D341Med (cell line): ENCODE results near the gene RRP1B.
"Not testable (repeated sequence)": the region's sequence is repeated elsewhere in the genome, so short reads cannot be mapped to it uniquely, and the experiment has no call there.

ENCODE experiments used
- DNase-seq: peaks from one replicate; pipeline ENCODE4 v3.0.0; 2012; ENCODE audit warnings: low spot score

RRP1B gene

DNA sequence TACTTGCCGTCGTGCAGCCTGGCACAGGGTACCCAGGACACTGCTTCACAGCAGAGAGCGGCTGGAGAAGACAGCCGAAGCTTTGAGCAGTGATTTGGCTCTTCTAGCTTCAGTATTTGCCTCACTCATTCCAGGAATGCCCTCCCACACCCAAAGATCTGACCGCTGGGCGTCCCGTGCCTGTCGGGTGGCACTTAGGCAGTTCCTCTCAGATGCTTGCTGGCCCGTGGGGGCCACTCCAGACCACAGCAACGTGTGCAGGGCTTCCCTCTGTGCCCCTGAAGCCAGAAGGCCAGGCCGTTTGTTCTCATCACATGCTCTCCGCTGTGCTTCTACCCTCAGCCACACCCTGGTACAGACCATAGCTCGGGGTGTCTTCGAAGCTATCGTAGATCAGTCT lies 17.0 kb downstream of the RRP1B start:
- no peak for DNase-seq

DNA sequence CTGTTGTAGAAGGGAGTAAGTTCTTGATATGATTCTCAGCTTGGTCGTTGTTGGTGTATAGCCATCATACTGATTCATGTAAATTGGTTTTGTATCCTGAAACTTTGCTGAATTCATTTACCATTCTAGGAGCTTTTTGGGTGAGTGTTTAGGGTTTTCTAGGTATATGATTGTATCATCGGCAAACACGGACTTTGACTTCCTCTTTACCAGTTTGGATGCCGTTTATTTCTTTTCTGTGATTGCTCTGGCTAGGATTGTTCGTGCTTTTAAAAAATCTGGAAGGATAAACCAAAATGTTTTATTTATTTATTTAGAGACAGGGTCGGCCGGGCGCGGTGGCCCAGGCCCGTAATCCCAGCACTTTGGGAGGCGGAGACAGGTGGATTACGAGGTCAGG lies 20.6 kb downstream of the RRP1B start:
- no peak for DNase-seq

DNA sequence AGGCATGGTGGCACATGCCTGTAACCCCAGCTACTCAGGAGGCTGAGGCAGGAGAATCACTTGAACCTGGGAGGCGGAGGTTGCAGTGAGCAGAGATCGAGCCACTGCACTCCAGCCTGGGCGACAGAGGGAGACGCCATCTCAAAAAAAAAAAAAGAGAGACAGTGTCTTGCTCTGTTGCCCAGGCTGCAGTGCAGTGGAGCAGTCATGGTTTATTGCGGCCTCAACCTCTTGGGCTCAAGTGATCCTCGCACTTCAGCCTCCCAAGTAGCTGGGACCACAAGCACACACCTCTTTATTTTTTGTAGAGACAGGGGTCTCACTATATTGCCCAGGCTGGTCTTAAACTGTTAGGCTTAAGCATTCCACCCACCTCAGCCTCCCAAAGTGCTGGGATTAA lies 21.1 kb downstream of the RRP1B start:
- not testable (repeated sequence) for DNase-seq

DNA sequence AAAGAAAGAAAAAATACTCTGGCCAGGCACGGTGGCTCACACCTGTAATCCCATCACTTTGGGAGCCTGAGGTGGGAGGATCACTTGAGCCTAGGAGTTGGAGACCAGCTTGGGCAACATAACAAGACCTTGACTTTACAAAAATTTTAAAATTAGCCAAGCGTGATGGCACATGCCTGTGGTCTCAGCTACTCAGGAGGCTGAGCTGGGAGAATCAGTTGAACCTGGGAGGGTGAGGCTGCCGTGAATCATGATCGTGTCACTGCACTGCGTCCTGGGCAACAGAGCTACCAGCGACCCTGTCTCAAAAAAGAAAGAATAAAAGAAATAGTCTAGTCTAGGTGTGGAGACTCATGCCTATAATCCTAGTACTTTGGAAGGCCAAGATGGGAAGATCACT lies 22.3 kb downstream of the RRP1B start:
- DNase-seq, result no peak

DNA sequence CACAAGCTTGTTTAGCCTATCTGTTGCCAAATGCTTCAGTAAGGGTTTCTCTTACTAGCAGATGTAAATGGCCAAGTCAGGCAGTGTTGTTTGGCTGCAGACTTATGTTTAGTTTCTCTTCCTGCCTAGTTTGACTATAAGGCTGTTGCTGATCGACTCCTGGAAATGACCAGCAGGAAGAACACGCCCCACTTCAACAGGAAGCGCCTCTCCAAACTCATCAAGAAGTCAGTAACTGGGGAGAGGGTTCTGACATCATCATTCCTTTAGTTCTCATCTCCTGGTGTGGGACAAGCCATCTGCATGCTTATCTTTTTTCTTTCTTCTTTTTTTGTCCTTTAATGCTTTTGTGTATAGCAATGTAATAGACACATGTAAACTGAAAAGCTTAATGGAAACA lies 25.1 kb downstream of the RRP1B start:
- DNase-seq, result no peak

DNA sequence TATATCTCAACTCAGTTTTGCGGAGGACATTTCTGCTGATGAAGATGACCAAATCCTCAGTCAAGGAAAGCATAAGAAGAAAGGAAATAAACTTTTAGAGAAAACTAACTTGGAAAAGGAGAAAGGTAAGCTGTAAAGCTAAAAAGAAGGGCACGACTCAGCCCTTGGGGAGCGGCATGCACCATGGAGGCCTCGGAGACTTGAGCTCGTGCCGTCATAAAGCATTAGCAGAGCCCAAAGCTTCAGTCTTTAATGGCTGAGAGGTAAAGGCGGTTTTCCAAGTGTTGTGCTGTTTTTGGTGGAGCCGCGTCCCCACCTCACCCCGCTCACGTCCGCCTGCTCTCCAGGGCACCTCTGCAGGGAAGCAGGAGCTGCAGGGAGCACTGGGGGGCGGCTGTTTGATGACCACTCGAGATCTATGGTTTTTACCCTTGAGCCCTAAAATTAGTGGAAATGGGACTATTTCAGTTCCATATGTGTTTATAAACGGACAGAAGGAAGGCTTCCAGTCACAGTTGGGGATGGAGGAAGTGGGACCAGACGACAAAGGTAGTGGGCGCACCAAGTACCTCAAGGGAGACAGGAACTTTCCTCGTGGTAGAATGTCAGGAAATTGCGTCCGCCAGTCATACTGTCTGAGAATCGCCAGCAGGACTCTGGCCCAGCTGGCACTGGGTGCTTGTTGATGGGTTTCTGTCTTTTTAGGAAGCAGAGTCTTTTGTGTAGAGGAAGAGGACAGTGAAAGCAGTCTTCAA lies 27.6 kb downstream of the RRP1B start:
- DNase-seq, result no peak

DNA sequence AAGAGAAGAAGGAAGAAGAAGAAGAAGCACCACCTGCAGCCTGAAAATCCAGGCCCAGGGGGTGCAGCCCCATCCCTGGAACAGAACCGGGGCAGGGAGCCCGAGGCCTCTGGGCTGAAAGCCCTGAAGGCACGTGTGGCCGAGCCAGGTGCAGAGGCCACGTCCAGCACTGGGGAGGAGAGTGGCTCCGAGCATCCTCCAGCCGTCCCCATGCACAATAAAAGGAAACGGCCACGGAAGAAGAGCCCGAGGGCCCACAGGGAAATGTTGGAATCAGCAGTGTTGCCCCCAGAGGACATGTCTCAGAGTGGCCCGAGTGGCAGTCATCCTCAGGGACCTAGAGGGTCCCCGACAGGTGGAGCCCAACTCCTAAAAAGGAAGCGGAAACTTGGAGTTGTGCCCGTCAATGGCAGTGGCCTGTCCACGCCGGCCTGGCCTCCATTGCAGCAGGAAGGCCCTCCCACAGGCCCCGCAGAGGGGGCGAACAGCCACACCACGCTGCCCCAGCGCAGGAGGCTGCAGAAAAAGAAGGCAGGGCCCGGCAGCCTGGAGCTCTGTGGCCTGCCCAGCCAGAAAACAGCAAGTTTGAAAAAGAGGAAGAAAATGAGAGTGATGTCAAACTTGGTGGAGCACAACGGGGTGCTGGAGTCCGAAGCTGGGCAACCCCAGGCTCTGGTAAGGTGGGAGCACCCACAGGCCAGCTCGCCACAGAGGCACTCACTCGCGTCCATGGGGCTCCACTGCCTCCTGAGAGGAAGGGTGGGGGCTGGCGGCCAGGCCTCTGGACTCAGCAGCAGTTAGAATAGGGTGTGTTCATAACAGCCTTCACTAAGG lies 28.4 kb downstream of the RRP1B start:
- DNase-seq, result no peak

DNA sequence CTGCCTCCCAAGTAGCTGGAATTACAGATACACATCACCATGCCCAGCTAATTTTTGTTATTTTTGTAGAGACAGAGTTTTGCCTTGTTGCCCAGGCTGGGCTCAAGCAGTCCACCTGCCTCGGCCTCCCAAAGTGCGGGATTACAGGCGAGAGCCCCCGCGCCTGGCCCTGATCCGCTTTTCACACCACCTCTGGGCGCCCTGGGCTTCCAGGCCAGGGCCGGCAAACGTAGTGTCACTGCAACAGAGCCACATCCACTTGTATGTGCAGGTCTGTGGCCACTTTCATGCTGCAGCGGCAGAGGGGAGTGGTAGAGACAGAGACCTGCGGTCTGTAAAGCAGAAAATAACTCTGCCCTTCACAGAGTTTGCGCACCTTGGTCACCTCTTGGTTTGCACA lies 29.5 kb downstream of the RRP1B start:
- DNase-seq, result no peak

DNA sequence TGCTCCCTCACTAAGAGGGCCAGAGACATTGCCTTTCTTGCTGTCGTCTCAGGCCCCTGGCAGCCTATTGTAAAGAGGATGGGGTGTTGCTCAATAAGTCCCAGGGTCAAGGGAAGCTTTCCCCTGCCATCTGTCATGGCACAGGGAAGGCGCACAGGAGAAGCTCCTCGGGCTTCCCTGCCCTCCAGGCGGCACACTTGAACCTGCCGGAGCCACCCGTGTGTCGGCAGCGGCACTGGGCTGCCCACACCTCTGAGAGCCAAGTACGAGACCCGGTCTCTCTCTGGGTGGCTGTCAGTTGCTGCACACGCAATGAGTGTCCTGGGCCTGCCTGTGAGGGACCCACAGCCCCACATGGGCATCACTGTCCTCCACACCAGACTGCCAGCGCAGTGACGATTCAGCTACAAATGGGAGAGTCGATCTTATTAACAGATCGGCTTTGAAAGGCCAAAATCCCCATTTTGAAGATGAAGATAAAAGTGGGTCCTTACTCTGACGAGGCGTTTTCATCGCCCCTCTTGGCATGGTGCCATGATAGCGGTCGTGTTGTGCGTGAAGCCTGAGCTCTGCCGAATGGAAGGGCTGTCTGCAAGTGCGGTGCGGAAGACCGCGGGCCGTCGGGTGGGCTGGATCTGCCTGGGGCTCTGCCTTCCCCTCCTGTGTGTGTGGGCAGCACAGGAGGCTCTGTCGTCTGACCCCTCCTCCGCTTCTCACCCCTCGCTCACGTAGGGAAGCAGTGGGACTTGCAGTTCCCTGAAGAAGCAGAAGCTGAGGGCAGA lies 30.4 kb downstream of the RRP1B start:
- no peak for DNase-seq

DNA sequence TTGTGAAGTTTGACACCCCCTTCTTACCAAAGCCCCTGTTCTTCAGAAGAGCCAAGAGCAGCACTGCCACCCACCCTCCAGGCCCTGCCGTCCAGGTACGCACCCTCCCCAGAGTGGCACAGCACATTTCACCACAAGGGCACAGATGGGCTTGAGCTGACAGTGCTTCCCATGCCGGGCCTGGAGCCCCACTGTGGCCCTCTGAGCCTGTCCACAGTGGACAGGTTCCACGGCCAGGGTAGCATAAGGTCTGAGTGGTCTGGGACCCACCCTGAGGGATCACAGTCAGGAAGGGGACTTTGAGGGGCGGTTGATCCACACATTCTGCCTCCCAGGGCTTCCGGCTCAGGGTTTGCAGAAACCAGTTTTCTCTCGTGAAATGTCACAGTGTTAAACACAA lies 31.0 kb downstream of the RRP1B start:
- no peak for DNase-seq

DNA sequence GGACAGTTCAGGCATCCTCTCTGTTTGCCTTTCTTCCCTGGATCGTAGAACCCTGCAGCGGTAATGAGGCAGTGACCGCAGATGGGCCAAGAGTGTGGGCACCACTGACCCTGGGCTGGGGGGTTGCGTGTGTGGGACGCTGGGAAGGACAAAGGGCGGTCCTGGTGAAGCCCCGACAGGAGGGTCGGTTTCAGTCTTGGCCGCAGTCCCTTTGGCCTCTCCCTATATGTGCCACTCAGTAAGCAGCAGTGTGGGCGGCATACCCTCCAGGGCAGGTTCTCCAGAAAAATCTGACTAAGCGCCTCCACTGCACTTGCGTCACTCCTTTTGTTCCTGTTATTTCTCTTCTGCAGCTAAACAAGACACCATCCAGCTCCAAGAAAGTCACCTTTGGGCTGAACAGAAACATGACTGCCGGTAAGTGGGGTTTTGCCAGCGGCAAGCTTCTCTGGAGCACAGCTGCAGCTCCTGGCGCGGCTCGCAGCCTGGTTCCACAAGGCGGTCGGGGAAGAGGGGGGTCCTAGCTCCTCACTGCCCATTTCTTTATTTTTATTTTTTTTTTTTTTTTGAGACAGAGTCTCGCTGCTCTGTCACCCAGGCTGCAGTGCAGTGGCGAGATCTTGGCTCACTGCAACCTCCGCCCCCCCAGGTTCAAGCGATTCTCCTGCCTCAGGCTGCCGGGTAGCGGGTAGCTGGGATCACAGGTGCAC lies 31.9 kb downstream of the RRP1B start:
- peak; percentile 24 for DNase-seq

DNA sequence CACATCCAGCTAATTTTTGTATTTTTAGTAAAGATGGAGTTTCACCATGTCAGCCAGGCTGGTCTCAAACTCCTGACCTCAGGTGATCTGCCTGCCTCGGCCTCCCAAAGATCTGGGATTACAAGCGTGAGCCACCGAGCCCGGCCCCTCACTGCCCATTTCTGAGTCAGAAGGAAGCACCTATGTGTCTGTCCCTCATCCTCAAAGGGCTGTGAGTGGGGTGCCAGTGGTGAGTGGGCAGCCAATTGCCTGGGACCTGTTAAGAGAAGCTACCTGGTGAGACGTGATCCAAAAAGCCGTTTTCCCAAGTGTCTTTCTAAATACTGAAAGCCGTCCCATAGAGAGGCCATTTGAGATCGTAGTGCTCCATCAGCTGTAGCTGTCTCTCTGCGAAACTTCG lies 32.4 kb downstream of the RRP1B start:
- DNase-seq, result no peak

DNA sequence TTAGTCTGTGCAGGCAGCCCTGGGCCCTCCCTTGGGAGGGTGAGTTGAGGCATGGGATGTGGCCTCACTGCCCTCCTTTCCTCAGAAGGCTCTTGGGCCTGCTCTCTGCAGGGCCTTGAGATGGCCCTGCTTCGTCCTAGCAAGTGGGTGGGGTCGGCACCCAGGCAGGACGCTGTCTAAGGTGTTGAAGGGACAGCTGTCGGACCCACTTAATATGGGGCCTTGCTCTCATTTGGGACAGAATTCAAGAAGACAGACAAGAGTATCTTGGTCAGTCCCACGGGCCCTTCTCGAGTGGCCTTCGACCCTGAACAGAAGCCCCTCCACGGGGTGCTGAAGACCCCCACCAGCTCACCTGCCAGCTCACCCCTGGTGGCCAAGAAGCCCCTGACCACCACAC lies 33.6 kb downstream of the RRP1B start:
- DNase-seq, result peak; percentile 13

DNA sequence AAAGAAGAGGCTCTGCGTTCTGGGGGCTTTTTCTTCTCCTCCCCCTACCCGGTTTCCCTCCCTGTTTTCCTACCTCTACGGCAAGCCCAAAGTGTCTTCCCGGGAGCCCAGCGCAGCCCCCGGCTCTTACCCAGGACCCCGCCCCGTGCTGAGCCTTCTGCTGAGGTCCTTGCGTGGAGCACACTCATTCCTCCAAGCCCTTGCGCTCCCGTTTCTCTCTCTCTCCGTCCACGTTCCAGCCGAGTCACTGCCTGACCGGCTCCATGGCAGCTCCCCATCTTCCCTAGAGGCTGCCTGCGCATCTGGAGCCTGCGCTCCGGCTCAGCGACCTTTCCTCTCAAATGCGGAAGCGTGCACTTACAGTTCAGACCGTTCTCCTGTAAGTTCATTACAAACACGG lies 34.6 kb downstream of the RRP1B start:
- no peak for DNase-seq

DNA sequence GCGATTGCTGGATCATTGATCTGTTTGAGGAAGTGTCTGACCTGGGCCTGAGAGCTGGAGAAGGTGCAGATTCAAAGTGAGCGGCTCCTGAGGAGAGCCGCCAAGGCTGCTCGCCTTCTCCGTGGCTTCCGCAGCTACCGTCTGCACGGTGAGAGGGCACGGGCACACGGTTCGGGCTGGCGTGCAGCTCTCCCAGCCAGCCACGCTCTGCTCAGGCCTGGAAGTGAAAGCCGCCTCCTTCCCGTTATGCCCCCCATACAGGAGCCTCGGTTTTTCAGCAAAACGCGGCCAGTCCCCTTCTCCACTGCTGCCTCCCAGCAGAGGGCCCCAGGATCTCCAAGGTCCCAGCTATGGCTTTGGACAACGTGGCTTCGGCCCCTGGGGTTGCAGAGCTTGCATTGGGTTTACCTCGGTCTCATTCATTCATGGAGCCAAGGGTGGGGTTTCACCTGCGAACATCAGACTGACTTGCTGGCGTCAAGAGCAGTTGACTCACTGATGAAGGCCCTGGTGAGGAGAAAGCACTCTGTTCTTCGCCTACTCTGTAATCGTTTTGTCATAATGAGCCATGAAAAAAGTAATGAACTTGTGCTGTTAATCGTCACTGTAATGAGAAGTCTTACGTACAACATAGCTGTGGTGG lies 35.2 kb downstream of the RRP1B start:
- no peak for DNase-seq

DNA sequence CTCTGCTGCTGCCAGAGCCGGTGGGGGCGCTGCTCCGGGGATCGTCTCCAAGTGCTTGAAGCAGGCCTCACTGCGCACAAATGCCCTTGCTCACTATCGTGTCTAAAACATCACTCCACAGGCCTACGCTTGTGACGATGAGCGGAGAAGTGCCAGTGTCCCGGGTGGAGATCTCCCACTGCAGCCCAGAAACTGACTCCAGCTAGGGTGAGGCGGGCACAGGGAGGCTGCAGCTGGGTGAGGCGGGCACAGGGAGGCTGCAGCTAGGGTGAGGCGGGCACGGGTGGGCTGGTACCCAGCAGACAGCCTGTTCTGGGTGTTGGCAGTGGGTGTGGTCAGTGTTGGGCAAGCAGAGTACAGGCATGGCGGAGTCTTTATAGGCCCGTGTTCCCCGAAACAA lies 36.9 kb downstream of the RRP1B start:
- DNase-seq, result peak; percentile 20

DNA sequence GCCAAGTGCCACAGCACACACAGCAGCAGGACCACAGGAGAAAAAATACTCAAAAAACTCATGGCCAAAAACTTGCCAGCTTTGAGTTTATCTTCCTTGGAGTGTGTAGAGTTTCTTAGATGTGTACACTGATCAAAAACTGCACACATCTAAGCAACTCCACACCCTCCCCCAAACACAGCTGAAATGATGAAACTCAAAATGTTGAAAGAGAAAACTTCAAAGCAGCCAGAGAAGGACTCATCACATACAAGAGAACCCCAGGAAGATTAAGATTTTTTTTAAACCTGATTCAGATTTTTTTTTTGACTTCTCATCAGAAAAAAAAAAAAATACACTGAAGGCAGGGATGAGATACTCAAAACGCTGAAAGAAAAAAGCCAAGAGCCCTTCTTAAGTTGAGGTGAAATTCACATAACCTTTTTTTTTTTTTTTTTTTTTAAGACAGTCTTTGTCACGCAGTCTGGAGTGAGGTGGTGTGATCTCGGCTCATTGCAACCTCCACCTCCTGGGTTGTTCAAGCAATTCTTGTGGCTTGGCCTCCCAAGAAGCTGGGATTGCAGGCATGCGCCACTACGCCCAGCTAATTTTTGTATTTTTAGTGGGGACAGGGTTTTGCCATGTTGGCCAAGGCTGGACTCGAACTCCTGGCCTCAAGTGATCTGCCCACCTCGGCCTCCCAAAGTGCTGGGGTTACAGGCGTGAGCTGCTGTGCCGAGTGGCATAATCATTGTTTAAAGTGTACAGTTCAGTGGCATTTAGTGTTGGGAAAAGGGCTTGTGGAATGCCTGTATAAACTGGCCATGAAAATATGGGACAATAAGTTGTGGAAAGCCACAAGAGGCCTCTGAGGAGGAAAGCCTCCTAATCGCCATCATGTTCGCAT lies 38.6 kb downstream of the RRP1B start:
- DNase-seq, result peak; percentile 8

DNA sequence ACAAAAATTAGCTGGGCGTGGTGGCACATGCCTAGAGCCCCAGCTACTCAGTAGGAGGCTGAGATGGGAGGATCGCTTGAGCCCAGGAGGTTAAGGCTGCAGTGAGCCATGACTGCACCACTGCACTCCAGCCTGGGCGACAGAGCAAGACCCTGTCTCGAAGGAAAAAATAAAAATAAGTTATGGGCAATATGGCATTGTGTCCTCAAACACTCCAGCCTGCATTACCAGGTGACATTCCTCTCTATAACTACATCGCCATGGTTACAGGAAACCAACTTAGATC lies 40.1 kb downstream of the RRP1B start:
- DNase-seq, result not testable (repeated sequence)

DNA sequence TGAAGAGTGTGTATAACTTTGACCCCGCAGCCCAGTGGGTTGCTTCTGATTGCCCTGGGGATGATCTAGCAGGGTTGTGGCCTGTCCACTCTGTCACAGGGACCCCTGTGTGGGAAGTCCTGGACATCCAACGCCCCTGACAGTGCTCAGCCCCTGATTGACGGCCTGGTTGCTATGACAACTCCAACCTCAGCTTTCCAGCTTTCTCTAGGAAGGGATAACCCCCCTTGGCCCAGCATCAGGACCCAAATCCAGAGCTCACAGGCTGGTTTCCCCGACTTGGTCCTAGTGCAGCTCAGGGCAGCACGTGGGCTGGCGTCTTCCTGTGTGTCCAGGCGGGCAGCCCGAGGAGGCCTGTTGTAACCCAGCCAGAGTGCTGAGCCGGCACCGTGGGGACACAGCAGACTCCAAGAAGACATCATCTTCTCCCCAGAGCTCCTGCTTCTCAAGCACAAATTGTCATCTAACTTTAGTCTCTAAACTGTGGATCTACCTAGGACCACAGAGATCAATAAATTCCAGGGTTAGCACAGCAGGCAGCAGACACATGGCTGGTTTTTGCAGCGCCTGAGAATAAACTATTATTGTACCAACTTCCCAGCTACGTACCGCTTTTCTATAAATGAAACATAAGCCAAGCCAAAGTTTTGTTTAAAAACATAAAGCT lies 40.7 kb downstream of the RRP1B start:
- DNase-seq, result no peak
